Activated CD4-positive, CD25-positive, alpha-beta regulatory T cell (primary cell): Measurements from ENCODE around the gene PNCK.
"Not testable (repeated sequence)": the region's sequence is repeated elsewhere in the genome, so short reads cannot be mapped to it uniquely, and the experiment has no call there.

ENCODE experiments used
- DNase-seq, 4 experiments: peaks; one replicate each; lab custom pipeline; 2025; lab: John Stamatoyannopoulos, UW

Gene PNCK

GRCh38 chrX:153673428-153674218 lies at the start of gene PNCK:
TSS of gene PNCK (minus strand) at chrX:153673813. CDS start at chrX:153673076, 737 bp downstream.
- no peak for DNase-seq

- no peak for DNase-seq
Measured at GRCh38 chrX:153722704-153723350, 49.2 kb upstream of the PNCK start.

GRCh38 chrX:153719701-153720100 lies 46.1 kb upstream of the PNCK start:
- DNase-seq: no peak

GRCh38 chrX:153719238-153719637 lies 45.6 kb upstream of the PNCK start:
- DNase-seq: no peak

- DNase-seq: no peak
Measured at GRCh38 chrX:153717445-153717844, 43.8 kb upstream of the PNCK start.

- DNase-seq: no peak
Measured at GRCh38 chrX:153714256-153714655, 40.6 kb upstream of the PNCK start.

- DNase-seq: no peak
Measured at GRCh38 chrX:153709726-153710674, 36.4 kb upstream of the PNCK start.

GRCh38 chrX:153708415-153708814 lies 34.8 kb upstream of the PNCK start:
- DNase-seq: no peak

GRCh38 chrX:153707406-153707805 lies 33.8 kb upstream of the PNCK start:
- DNase-seq: no peak

- DNase-seq: no peak
Measured at GRCh38 chrX:153706799-153707198, 33.2 kb upstream of the PNCK start.

GRCh38 chrX:153705403-153706060 lies 31.9 kb upstream of the PNCK start:
- not testable (repeated sequence) for DNase-seq

- not testable (repeated sequence) for DNase-seq
Measured at GRCh38 chrX:153704631-153705402, 31.2 kb upstream of the PNCK start.

GRCh38 chrX:153704021-153704526 lies 30.5 kb upstream of the PNCK start:
- DNase-seq: no peak

- DNase-seq: no peak
Measured at GRCh38 chrX:153703036-153703370, 29.4 kb upstream of the PNCK start.

GRCh38 chrX:153702336-153703035 lies 28.9 kb upstream of the PNCK start:
- no peak for DNase-seq

GRCh38 chrX:153701706-153702105 lies 28.1 kb upstream of the PNCK start:
- no peak for DNase-seq

GRCh38 chrX:153700967-153701366 lies 27.4 kb upstream of the PNCK start:
- DNase-seq: no peak

GRCh38 chrX:153700376-153700945 lies 26.8 kb upstream of the PNCK start:
- no peak for DNase-seq

- DNase-seq: not testable (repeated sequence)
Measured at GRCh38 chrX:153699784-153700371, 26.3 kb upstream of the PNCK start.
